Chondrocyte (in vitro differentiated cells): ENCODE results near the gene ASCL2. TPM values are rescaled to one million over a fixed set of nuclear protein-coding genes. Genes with fewer than 3 reads are reported as not detected.

ENCODE experiments used
- DNase-seq: peaks from one replicate; pipeline ENCODE4 v3.0.0; 2021; ENCODE audit warnings: mixed read lengths, low spot score
- H3K27ac Mint-ChIP-seq: one replicate; pipeline ENCODE4 v1.8.0; 2021; ENCODE audit warnings: mild to moderate bottlenecking, moderate library complexity, mixed read lengths; ENCODE audit not compliant: unreplicated experiment
- H3K27me3 Mint-ChIP-seq: 2 replicates; pipeline ENCODE4 v1.8.0; 2021; ENCODE audit warnings: low read depth, mixed read lengths
- H3K36me3 Mint-ChIP-seq: 2 replicates; pipeline ENCODE4 v1.8.0; 2021; ENCODE audit warnings: low read depth, mixed read lengths
- H3K4me1 Mint-ChIP-seq: 2 replicates; pipeline ENCODE4 v1.8.0; 2021; ENCODE audit warnings: low read depth, mild to moderate bottlenecking, mixed read lengths
- H3K4me3 Mint-ChIP-seq: one replicate; pipeline ENCODE4 v1.8.0; 2021; ENCODE audit warnings: mild to moderate bottlenecking, moderate library complexity, mixed read lengths; ENCODE audit not compliant: unreplicated experiment
- H3K9me3 Mint-ChIP-seq: 2 replicates; pipeline ENCODE4 v1.8.0; 2021; ENCODE audit warnings: low read depth, mixed read lengths
- total RNA-seq: library from RNA; stranded (reverse); gene quantifications from 3 replicates; pipeline ENCODE4 v1.2.1, GENCODE V29; 2021
- TF ChIP-seq, protein P1 (sequence below): fragments of 200-600 bp; sonication (generic); IDR thresholded peaks from 2 replicates; pipeline ENCODE4 v1.5.0; 2021; ENCODE audit warnings: antibody characterized with exemption, mild to moderate bottlenecking, moderate library complexity

The ASCL2 gene
- total RNA-seq, 1 donor from 2014 or later: not detected

DNA sequence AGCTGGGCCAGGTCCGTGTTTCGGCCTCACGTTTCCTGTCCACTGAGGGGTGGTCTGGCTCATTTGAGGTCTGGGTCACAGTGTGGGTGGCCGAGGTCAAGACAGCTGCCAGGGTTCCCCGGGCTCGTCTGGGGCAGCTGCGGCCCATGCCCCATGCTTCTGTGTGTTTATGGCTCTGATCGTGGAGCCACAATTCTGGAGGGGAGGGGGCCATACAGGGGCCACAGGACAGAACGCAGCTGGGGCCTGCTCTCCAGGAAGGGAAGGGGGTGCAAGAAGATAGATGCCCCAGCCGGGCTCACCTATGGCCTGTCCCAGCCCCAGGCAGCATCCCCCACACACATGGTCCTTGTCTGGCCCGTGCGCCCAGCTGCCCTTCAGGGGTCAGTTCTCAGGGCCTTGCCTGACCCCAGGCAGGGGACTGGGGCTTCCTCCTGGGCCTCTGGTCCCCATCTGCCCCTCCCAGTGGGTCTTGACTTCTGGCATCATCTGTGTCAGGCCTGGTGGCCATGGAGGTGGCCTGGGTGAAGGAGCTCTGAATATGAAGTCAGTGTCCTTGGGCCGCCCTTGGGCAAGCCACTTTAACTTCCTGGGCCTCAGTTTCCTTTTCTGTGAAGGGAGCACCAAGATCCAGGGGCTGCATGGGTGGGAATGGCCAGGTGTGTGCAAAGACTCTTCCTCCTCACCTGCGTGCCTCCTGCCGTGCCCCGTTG, 39.8 kb upstream of the ASCL2 start:
- Mint-ChIP-seq H3K4me1 (peaks cover 22% of the 10 kb centered on the region), H3K27ac (no peak overlapping the region), H3K27me3 (no peaks in the 10 kb centered on the region), H3K4me3 (no peak overlapping the region), H3K9me3 (no peaks in the 10 kb centered on the region), H3K36me3 (no peaks in the 10 kb centered on the region)
- TF ChIP-seq, protein P1, sequence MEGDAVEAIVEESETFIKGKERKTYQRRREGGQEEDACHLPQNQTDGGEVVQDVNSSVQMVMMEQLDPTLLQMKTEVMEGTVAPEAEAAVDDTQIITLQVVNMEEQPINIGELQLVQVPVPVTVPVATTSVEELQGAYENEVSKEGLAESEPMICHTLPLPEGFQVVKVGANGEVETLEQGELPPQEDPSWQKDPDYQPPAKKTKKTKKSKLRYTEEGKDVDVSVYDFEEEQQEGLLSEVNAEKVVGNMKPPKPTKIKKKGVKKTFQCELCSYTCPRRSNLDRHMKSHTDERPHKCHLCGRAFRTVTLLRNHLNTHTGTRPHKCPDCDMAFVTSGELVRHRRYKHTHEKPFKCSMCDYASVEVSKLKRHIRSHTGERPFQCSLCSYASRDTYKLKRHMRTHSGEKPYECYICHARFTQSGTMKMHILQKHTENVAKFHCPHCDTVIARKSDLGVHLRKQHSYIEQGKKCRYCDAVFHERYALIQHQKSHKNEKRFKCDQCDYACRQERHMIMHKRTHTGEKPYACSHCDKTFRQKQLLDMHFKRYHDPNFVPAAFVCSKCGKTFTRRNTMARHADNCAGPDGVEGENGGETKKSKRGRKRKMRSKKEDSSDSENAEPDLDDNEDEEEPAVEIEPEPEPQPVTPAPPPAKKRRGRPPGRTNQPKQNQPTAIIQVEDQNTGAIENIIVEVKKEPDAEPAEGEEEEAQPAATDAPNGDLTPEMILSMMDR: no peak
- peak; percentile 86 for DNase-seq

DNA sequence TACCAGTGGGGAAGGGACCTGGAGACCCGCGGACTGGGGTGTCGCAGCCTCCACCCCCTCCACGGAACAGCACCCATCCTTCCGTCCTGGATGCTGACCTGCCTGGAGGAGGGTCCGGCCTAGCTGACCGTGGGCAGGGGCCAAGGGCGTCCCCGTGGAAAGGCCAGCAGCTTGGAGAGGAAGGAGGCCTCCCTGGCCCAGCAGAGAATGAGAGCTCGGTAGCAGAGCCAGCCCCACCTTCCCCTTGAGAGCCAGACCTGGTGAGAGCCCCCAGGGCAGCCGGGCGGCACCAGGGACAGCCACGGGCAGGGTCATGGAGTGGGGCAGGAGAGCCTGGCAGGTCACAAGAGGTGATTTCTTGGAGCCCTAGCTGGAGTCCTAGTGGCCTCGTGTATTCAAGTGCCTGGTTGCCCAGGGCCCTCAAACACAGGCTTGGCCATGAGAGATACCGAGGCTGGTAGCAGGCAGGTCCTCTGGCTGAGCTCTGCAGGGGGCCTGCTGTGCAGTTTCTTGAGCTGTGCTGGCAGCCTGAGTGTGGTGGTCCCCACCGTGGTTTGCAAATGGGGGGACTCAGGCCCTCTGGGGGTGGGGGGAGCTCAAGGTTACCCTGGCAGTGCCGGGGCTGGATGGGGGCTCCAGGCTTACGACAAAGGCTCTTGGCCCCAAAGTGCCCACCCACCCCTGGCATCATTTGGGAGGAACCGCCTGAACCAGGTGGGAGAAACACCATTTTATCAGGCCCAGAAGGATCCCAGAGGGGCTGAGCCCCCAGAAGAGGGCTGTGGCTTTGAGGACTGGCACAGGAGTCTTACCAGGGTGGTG, 39.1 kb upstream of the ASCL2 start:
- no peak overlapping the region for H3K27ac Mint-ChIP-seq
- no peak overlapping the region for H3K4me3 Mint-ChIP-seq
- no peaks in the 10 kb centered on the region for H3K36me3 Mint-ChIP-seq
- no peaks in the 10 kb centered on the region for H3K27me3 Mint-ChIP-seq
- peaks cover 17% of the 10 kb centered on the region for H3K4me1 Mint-ChIP-seq
- TF ChIP-seq, protein P1: no peak
- DNase-seq: no peak
- no peaks in the 10 kb centered on the region for H3K9me3 Mint-ChIP-seq

DNA sequence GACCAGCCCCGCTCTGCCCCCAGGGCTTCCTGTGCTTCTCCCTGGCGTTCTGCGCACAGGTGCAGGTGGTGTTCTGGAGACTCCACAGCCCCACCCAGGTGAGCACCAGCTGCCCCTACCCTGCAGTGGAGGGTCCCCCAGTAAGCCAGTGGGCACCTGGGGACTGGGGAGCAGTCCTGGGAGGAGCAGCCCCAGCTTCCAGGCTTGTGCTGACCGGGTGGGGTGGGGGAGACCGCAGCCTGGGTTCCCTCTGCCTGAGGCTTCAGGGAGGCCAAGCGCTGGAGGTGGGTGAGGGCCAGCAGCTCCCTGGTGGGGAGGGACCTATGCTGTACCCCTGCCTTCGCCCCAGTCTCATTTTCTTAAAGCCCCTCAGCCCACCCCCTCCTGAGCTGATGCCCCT, 38.3 kb upstream of the ASCL2 start:
- Mint-ChIP-seq H3K4me1 (peaks cover 17% of the 10 kb centered on the region), H3K27me3 (no peaks in the 10 kb centered on the region)
- no peak for DNase-seq

DNA sequence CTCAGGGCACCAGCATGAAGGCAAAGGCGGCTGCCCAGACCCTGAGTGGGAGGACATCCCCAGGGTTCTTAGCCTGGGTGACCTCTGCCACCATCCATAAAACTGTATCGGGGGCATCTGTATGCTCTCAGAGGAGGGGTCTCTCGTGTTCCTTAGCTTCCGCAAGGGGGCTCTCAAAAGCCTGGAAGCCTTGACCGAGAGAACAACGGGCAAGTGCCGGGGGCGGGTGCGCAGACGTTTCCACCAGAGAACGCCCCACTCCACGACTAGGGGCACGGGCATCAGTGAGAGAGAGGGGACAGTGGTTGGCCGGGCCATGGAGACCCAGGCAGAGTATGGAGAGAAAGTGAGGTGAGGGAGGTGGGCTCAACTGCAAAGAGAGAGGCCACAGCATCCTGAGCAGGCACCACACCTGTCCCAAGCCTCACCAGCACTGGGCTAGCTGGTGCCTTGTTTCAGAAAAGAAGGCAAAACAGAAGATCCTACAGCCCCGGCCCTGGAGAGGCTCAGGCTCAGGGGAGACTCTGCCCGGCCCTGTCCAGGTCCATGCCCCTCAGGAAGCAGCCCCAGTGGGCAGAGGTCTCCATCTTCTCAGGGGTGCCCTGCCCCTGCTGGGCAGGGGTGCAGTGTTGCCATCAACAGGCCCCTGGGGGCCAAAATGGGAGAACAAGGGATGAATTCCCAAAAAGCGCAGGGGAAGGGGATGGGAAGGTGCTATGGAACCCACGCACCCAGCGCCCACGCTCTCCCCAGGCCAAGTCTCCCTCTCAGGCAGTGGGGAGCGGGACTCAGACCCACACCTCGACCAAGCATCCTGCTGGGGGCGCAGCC, 37.3 kb upstream of the ASCL2 start:
- Mint-ChIP-seq H3K27ac (no peak overlapping the region), H3K4me3 (no peak overlapping the region), H3K9me3 (no peaks in the 10 kb centered on the region), H3K27me3 (no peaks in the 10 kb centered on the region), H3K4me1 (peaks cover 17% of the 10 kb centered on the region), H3K36me3 (no peaks in the 10 kb centered on the region)
- DNase-seq: no peak
- TF ChIP-seq, protein P1: no peak

More for the DNA sequence above, 38.3 kb upstream of the ASCL2 start:
- no peaks in the 10 kb centered on the region for H3K9me3 Mint-ChIP-seq
- H3K36me3 Mint-ChIP-seq: no peaks in the 10 kb centered on the region
- no peak overlapping the region for H3K4me3 Mint-ChIP-seq
- TF ChIP-seq, protein P1: no peak
- H3K27ac Mint-ChIP-seq: no peak overlapping the region
